T-helper 17 cell (primary cell): ENCODE measurements around the gene MRC1. TPM values are rescaled to one million over a fixed set of nuclear protein-coding genes. Genes with fewer than 3 reads are reported as not detected.

Source experiments
- ATAC-seq: fragments of 150-1000 bp; cut with Tn5 transposase; 2 replicates; pipeline ENCODE4 v1.10.0; 2021; ENCODE audit warnings: mild to moderate bottlenecking, moderate library complexity
- DNase-seq, 3 donors: peaks; one replicate each; pipeline versions ENCODE4 v3.0.0 to v3.0.0-alpha.2; 2020 to 2021
- H3K9me3 ChIP-seq: one replicate; pipeline ENCODE4 v1.7.0; 2013; ENCODE audit warnings: low read length, mild to moderate bottlenecking; ENCODE audit not compliant: control insufficient read depth, poor library complexity, severe bottlenecking
- H3K27ac Mint-ChIP-seq: one replicate; pipeline ENCODE4 v1.8.0; 2022; ENCODE audit warnings: mild to moderate bottlenecking, moderate library complexity, mixed read lengths
- H3K27me3 Mint-ChIP-seq: one replicate; pipeline ENCODE4 v1.8.0; 2022; ENCODE audit warnings: mixed read lengths
- H3K36me3 Mint-ChIP-seq: one replicate; pipeline ENCODE4 v1.8.0; 2022; ENCODE audit warnings: low read depth, mixed read lengths
- H3K4me1 Mint-ChIP-seq: one replicate; pipeline ENCODE4 v1.8.0; 2022; ENCODE audit warnings: mild to moderate bottlenecking, mixed read lengths
- H3K4me3 Mint-ChIP-seq: one replicate; pipeline ENCODE4 v1.8.0; 2022; ENCODE audit warnings: mild to moderate bottlenecking, moderate library complexity, mixed read lengths
- total RNA-seq, 4 donors: library from RNA in 2 of 4; stranded (reverse) in 2 of 4; gene quantifications; one replicate each; pipeline ENCODE4 v1.2.3 and lab custom pipeline; 2022 to 2026

MRC1 gene
- total RNA-seq, 2 donors from 2014 or later, result 0.07 to 0.39 TPM

DNA sequence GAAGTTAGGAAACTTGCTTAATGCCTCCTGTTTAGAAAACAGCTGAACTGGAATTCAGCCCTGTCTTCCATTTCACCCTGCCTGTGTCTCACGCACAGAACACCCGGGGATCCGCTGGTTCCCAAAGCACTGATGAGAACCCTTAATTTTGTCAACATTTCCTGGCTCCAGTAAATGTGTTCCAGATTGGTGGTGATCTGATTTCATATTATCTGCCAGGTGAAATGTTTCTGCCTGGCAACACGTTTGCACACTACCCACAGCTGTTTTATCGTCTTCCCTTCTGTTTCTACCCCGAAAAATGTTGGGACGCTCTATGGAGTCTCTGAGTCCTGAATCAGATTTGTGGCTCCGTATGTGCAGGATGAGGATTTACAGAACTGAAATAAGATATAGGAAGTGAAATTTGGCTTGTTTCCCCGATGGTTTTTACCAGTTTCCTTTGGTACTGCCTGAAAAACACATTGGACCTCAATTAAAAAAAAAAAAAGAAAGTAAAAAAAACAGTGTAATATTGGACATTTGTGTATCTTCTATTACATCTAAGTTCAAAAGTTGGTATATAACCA lies 29.0 kb downstream of the MRC1 start:
- H3K9me3 ChIP-seq, result no peaks in the 10 kb centered on the region
- no peak overlapping the region for H3K27ac Mint-ChIP-seq
- no peak for ATAC-seq
- H3K27me3 Mint-ChIP-seq, result peaks cover 46% of the 10 kb centered on the region
- DNase-seq, result no peak
- no peak overlapping the region for H3K4me3 Mint-ChIP-seq
- peaks cover 5% of the 10 kb centered on the region for H3K4me1 Mint-ChIP-seq
- H3K36me3 Mint-ChIP-seq, result peaks cover 9% of the 10 kb centered on the region

DNA sequence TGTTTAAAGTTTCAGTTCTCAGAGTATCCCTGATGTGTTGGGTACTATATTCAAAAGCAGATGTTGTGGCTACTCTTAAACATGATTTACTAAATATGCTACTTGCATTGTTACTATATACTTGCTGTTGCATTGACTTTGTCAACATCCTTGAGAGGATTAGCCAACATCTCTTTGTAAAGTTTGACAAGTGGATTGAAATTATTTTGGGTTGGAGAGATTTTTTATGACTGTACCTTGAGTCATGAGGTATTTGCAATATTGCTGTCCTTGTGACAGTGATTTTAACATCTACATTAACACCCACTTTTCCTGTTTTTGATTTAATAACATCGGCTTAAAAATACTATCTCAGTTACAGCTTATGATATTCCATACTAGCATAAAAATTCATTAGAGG lies 31.9 kb downstream of the MRC1 start:
- peaks cover 40% of the 10 kb centered on the region for H3K27me3 Mint-ChIP-seq
- H3K9me3 ChIP-seq, result no peaks in the 10 kb centered on the region
- ATAC-seq (no peak), DNase-seq (no peak)
- no peak overlapping the region for H3K27ac Mint-ChIP-seq
- H3K4me1 Mint-ChIP-seq, result peaks cover 5% of the 10 kb centered on the region
- H3K36me3 Mint-ChIP-seq, result peaks cover 4% of the 10 kb centered on the region
- H3K4me3 Mint-ChIP-seq, result no peak overlapping the region

DNA sequence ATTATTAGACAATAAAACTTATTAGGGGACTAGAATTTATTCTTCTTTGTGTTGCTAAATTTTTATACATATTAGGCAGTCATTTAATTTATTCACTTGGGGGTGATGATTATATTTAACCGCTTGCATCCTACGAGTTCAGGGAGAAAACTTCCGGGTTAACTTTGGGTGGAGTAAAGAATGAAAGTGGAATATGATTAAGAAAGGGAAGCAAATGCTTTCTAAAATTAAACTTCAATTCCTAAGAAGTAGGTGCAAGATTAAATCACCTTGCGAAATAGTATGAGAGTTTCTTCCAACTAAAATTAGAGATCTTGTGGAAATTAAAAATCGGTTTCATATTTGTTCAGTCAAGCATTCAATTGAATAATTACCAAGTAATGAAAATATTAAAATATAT lies 33.5 kb downstream of the MRC1 start:
- no peaks in the 10 kb centered on the region for H3K9me3 ChIP-seq
- ATAC-seq, result no peak
- H3K27ac Mint-ChIP-seq, result no peak overlapping the region
- peaks cover 6% of the 10 kb centered on the region for H3K4me1 Mint-ChIP-seq
- no peak for DNase-seq
- peaks cover 38% of the 10 kb centered on the region for H3K27me3 Mint-ChIP-seq
- peaks cover 2% of the 10 kb centered on the region for H3K36me3 Mint-ChIP-seq
- H3K4me3 Mint-ChIP-seq, result no peak overlapping the region

DNA sequence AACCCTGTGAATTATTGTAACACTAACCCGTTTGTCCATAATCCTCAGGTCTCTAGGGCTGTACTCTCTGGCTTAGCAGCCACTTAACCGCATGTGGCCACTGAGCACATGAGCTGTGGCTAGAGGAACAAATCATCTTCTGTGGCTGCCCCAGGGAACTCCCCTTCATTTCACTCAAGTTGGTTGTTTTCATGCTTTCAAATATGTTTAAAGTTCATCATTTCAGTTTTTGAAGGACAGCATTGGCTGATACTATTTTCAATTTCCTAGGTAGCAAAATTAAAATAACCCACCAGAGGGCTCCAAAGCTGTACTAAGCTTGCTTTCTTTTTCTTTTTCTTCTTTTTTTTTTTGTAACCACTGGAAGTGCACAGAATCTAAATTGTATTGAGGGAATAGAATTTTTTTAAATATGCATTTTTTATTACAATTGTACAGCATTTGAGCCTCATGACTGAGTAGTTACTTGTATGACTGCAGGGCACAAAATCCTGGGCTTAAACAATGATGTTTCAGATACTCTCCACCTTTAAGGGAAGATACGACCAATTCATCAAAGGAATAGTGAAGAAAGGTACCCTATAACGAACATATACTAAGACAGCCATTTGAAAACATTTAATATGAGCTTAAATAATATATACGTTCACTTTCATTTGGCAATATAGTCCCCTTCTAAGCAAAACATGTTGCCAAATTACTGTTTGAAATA lies 38.6 kb downstream of the MRC1 start:
- Mint-ChIP-seq H3K4me3 (no peak overlapping the region), H3K27me3 (peaks cover 27% of the 10 kb centered on the region), H3K27ac (no peak overlapping the region), H3K4me1 (peaks cover 13% of the 10 kb centered on the region), H3K36me3 (no peaks in the 10 kb centered on the region)
- H3K9me3 ChIP-seq, result no peaks in the 10 kb centered on the region
- no peak for DNase-seq
- ATAC-seq, result no peak

DNA sequence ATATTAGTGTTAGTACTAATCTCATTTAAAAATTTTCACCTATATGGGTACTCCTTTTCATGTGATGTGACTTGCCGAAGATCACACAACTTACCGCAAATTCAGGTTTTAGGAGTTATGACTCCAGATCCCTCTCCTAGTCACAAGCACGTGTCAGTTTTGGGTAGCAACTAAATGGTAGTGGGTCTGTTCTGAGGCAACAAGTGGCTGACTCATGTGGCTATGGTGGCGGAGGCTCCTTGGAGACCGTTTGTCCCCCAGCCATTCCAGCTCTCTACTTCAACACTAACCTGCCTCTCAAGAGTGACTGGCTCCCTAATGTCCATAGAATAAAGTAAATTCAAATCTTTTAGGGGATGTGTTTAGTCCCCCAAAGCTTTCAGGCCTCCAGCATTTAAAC lies 39.5 kb downstream of the MRC1 start:
- Mint-ChIP-seq H3K27me3 (peaks cover 27% of the 10 kb centered on the region), H3K36me3 (no peaks in the 10 kb centered on the region), H3K27ac (no peak overlapping the region), H3K4me1 (peaks cover 13% of the 10 kb centered on the region), H3K4me3 (no peak overlapping the region)
- ATAC-seq (no peak), DNase-seq (no peak)
- H3K9me3 ChIP-seq, result no peaks in the 10 kb centered on the region

DNA sequence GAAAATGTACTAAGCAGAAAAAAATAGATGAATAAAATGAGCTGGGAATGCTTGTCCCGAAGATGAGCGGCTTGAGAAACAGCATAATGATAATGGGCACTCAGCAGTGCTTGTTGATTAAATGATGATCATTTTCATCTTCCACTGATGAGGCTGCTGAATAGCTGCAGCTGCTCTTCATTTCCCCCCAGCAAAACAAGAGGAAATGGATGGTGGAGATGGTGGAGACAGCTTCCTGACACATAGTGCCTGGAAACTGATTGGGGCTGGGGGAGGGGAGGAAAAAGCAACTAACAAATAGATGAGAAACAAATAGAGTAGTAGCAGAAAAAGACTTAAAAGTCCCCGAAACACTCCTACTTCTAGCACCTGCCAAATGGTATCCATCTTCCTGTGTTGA lies 41.4 kb downstream of the MRC1 start:
- Mint-ChIP-seq H3K4me1 (peaks cover 17% of the 10 kb centered on the region), H3K4me3 (no peak overlapping the region), H3K27me3 (peaks cover 16% of the 10 kb centered on the region), H3K36me3 (peaks cover 4% of the 10 kb centered on the region), H3K27ac (no peak overlapping the region)
- DNase-seq, result no peak
- H3K9me3 ChIP-seq, result no peaks in the 10 kb centered on the region
- ATAC-seq, result no peak

DNA sequence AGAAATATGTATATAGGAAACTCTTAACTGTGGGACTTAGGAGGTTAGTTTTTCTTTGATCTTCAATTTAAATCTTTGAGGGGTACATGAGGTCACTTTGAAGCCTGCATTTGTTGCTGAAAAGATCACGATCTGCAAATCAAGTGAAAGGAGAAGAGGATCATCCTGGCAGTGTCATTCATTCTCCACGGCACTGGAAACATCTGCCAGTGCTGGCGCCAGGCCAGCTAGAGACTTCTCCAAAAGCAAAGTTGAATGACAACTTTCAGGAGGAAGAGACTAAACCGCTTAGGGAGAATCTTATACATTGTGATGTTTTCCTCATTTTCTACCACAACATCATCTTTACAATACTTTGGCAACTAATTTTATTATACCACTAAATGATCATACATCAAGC lies 42.5 kb downstream of the MRC1 start:
- no peak overlapping the region for H3K4me3 Mint-ChIP-seq

DNA sequence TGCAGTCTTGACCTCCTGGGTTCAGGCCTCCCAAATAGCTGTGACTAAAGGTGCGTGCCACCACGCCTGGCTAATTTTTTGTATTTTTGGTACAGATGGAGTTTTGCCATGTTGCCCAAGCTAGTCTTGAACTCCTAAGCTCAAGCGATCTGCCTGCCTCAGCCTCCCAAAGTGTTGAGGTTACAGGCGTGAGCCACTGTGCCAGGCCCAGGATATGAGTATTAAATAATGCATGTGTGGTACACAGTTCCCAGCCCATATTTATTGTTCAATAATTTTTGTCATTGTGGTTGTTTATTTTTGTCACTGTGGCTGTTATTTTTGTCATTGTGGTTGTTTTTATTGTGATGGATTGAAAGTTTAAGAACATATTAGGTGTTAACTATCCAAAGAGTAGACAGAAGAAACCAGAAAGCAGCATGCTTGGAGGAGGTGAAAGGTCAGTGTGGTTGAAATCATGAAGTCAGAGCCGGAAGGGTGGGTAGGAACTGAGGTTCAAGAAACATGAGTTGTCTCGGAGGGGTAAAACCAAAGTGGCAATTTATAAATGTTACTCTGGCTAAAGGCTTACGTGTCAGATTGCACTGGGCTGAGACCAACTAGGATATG lies 45.0 kb downstream of the MRC1 start:
- peak; percentile 50 for ATAC-seq
- no peak overlapping the region for H3K27ac Mint-ChIP-seq
- H3K9me3 ChIP-seq, result no peaks in the 10 kb centered on the region
- no peak for DNase-seq
- peaks cover 5% of the 10 kb centered on the region for H3K27me3 Mint-ChIP-seq
- no peak overlapping the region for H3K4me3 Mint-ChIP-seq
- H3K36me3 Mint-ChIP-seq, result peaks cover 4% of the 10 kb centered on the region
- H3K4me1 Mint-ChIP-seq, result peaks cover 12% of the 10 kb centered on the region

More for the DNA sequence above, 42.5 kb downstream of the MRC1 start:
- Mint-ChIP-seq H3K27me3 (peaks cover 15% of the 10 kb centered on the region), H3K4me1 (peaks cover 17% of the 10 kb centered on the region), H3K36me3 (peaks cover 4% of the 10 kb centered on the region), H3K27ac (no peak overlapping the region)
- DNase-seq (no peak), ATAC-seq (no peak)
- no peaks in the 10 kb centered on the region for H3K9me3 ChIP-seq

DNA sequence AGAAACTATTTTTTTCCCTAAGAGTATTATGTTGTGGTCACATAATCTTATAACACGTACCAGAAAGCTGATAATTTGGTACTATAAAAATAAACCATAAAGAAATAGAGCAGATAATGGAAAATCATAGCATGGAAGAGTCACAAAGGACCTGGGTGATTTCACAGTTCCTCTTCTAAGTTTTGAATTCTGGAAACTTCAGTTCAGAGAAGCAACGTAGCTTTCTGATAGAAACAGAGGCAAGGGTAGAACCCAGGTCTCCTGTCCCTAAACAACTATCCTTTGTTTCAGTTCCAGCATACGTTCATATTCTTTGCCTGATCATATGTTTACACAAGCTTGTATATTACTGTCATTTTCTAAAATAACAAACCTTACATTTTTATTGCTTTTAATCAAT lies 47.9 kb downstream of the MRC1 start:
- Mint-ChIP-seq H3K36me3 (peaks cover 4% of the 10 kb centered on the region), H3K4me3 (no peak overlapping the region), H3K4me1 (peaks cover 7% of the 10 kb centered on the region), H3K27ac (no peak overlapping the region), H3K27me3 (no peaks in the 10 kb centered on the region)
- H3K9me3 ChIP-seq, result no peaks in the 10 kb centered on the region
- no peak for ATAC-seq
- no peak for DNase-seq

DNA sequence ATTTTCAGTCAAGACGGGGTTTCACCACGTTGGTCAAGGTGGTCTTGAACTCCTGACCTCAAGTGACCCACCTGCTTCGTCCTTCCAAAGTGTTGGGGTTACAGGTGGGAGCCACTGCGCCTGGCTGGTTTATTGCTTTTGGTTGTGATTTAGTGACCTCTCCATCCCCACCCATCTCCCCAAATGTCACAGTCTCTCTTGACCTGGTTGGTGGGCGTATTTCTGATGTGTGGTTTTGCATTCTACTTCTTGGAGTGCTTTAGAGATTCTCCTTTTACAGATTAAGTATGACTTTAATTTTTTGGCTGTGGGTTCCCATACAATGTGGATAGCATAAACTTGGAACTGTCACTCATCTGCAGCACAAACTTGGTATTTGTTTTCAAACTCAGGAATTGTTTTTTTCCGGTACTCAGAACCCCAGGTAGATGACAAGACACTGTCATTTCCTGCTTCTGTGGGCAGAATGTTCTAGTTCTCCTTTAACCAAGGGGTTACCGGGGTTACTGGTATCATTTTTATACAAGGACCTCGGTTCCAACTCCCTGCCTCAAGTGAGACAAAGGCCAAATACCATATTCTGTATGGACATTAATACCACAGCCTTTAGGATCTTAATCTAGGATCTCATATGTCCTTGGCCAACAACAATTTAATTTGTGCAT lies 50.5 kb downstream of the MRC1 start:
- peaks cover 4% of the 10 kb centered on the region for H3K4me1 Mint-ChIP-seq
- peak overlapping the region; percentile 57 for H3K27ac Mint-ChIP-seq
- no peaks in the 10 kb centered on the region for H3K9me3 ChIP-seq
- DNase-seq, result no peak
- peak overlapping the region; percentile 4 for H3K4me3 Mint-ChIP-seq
- peaks cover 2% of the 10 kb centered on the region for H3K36me3 Mint-ChIP-seq
- H3K27me3 Mint-ChIP-seq, result peaks cover 4% of the 10 kb centered on the region
- peak; percentile 92 for ATAC-seq

DNA sequence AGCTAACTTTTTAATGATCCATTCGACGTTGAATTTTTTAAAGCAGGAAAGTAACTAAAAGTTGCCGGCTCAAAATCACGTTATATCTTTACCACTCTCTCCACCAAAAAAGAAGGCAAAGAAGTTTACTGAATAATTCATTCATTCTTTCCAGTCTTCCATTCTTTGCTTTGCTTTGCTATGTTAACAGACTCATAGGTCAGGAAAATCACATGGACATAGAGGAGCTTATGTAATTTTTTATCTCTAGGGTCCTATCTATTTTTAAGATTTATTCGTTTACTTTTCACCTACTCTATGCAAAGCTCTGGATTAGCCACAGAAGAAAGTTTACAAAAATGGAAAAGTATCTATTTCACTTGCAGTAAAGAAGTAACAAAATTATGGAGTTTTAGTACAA lies 52.6 kb downstream of the MRC1 start:
- DNase-seq, result no peak
- peaks cover 4% of the 10 kb centered on the region for H3K4me1 Mint-ChIP-seq
- H3K36me3 Mint-ChIP-seq, result peaks cover 2% of the 10 kb centered on the region
- no peak overlapping the region for H3K4me3 Mint-ChIP-seq
- H3K27ac Mint-ChIP-seq, result no peak overlapping the region
- H3K9me3 ChIP-seq, result no peaks in the 10 kb centered on the region
- no peak for ATAC-seq
- peaks cover 4% of the 10 kb centered on the region for H3K27me3 Mint-ChIP-seq

DNA sequence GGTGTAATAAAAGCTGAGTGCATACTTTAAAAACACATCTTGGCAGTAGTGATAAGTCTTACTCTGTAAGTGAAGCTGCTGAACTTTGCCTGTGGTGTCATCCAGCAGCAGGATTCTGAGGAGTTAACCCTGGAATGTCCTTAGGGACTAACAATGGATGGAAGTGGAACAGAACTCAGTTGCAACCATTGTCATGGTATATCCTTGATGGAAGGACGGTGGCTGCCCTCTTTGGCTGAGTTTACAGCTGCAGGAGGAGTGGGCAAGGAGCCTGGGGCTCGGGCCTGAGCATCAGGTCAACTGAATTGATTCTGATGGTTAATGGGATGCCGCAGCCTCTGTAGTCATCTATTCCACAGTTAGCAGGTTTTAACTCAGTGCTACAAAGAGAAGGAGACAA lies 56.2 kb downstream of the MRC1 start:
- Mint-ChIP-seq H3K4me1 (peaks cover 2% of the 10 kb centered on the region), H3K4me3 (no peak overlapping the region), H3K27ac (no peak overlapping the region), H3K36me3 (peaks cover 2% of the 10 kb centered on the region), H3K27me3 (peaks cover 4% of the 10 kb centered on the region)
- no peaks in the 10 kb centered on the region for H3K9me3 ChIP-seq
- no peak for ATAC-seq
- no peak for DNase-seq

DNA sequence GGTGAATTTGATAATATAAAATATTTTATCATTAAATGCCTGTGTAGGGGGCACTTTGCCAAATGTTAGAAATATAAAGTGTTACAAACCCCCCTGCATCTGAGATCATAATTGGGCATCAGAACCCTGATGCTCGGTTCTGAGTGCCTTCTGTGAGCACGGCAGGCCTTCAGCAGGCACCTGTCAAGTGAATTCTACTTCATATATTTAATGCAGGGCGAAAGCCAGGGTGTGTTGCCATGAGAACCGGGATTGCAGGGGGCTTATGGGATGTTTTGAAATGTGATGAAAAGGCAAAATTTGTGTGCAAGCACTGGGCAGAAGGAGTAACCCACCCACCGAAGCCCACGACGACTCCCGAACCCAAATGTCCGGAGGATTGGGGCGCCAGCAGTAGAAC lies 57.2 kb downstream of the MRC1 start:
- Mint-ChIP-seq H3K36me3 (peaks cover 2% of the 10 kb centered on the region), H3K4me1 (peaks cover 3% of the 10 kb centered on the region), H3K4me3 (no peak overlapping the region), H3K27me3 (peaks cover 4% of the 10 kb centered on the region), H3K27ac (no peak overlapping the region)
- DNase-seq (no peak), ATAC-seq (no peak)
- H3K9me3 ChIP-seq, result no peaks in the 10 kb centered on the region
